IPS-NIHi11 (cell line): ENCODE data around the gene RXFP4.

ENCODE experiments used
- DNase-seq: peaks from one replicate; pipeline ENCODE4 v3.0.0; 2012; ENCODE audit warnings: mixed read lengths, low spot score

The RXFP4 gene

GRCh38 chr1:155960081-155960745 lies 18.8 kb downstream of the RXFP4 start:
- no peak for DNase-seq

DNA sequence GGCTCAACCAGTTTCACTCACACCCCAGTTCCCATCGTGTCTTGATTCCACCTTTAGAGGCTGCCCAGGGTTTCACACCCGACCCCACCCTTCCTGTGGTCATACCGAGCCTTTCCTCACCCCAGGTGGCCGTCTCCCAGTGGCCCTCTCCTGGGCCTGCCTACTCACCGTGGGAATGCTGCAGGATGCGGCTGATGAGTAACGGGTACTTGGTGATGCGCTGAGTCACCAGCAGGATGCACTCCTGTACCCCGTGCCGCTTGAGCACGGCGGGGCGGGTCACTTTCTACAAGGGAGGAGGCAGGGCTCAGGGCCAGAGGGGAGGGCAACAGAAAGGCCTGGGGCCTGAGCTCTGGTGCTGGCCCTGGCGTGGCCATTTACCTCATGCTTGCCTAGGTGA lies 20.5 kb downstream of the RXFP4 start:
- DNase-seq: peak; percentile 58

GRCh38 chr1:155962599-155963211 lies 21.3 kb downstream of the RXFP4 start:
- no peak for DNase-seq

- DNase-seq: no peak
Measured at GRCh38 chr1:155964193-155964592, 22.8 kb downstream of the RXFP4 start.

- no peak for DNase-seq
Measured at GRCh38 chr1:155966135-155966534, 24.7 kb downstream of the RXFP4 start.

- DNase-seq: no peak
Measured at GRCh38 chr1:155966750-155967149, 25.3 kb downstream of the RXFP4 start.

- DNase-seq: no peak
Measured at GRCh38 chr1:155967341-155968050, 26.1 kb downstream of the RXFP4 start.

GRCh38 chr1:155968051-155968400 lies 26.6 kb downstream of the RXFP4 start:
- no peak for DNase-seq

GRCh38 chr1:155968670-155969069 lies 27.2 kb downstream of the RXFP4 start:
- no peak for DNase-seq

- no peak for DNase-seq
Measured at GRCh38 chr1:155969377-155969791, 27.9 kb downstream of the RXFP4 start.

DNA sequence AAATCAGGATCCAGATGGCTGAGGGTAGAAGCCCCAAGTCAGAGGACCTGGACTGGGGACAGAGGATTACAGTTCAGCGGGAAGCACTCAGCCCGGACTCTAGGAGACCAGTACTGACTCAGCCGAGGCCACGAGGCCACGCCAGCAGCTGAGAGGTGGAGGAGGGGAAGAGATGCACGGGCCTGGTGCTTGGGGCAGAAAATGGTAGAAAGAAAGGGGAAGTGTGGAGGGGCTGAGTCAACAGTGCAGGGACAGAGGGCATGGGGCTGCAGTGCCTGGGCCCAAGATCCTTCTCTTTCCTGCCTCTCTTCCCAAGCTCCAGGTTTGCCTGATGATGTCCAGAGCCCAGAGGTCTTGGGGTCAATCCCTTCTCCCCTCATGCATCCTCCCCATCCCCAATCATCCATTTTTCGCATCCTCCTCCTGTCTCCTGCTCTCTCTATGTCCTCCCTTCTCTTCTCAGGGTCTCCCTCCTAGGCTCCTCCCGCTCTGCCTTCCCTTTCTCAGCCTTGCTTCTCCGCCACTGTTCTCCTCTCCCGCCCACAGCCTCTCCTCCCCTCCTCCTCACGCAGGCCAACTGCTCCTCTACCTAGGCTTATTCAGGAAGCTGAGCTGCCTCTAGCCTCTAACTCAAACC lies 29.2 kb downstream of the RXFP4 start:
- no peak for DNase-seq

DNA sequence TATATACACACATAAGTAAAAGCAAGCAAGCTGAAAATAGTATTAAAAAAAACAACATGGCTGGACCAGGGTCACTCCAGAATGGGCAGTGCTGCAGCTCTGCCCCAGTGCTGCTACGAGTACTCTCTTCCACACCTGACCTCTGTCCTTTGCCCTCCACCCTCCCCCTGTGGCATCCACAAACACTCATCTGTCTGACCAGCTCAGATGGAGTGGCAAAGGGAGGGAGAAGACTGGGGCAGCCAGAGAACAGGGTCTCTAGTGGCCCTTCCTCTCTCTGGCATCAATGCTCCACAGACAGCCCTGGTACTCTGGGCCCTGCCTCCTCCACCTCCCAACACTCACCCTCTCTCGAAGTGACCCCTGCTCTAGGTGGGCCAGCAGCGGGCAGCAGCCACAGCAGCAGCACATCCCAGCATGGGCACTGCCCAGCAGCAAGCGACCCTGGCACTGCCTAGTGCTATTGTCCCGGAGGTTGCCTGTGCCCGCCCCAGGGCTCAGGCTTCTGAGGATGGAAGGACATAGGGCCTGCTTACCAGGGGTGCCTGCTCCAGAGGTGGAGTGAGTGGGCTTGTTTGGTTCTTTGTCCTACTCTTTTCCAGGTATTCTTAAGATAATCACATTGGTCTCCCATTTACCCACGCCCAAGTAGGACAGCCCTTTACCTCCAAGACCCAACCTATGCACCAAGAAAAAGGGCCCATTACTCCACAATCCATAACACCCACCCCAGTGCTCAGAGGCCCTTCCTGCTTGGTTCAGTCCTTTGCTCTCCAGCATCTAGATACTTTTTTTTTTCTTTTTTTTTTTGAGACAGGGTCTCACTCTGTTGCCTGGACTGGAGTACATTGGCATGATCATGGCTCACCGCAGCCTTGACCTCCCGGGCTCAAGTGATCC lies 30.7 kb downstream of the RXFP4 start:
- no peak for DNase-seq

- no peak for DNase-seq
Measured at GRCh38 chr1:155973723-155974122, 32.3 kb downstream of the RXFP4 start.

GRCh38 chr1:155974208-155975115 lies 33.0 kb downstream of the RXFP4 start:
- DNase-seq: no peak

GRCh38 chr1:155975375-155976061 lies 34.1 kb downstream of the RXFP4 start:
- DNase-seq: no peak

DNA sequence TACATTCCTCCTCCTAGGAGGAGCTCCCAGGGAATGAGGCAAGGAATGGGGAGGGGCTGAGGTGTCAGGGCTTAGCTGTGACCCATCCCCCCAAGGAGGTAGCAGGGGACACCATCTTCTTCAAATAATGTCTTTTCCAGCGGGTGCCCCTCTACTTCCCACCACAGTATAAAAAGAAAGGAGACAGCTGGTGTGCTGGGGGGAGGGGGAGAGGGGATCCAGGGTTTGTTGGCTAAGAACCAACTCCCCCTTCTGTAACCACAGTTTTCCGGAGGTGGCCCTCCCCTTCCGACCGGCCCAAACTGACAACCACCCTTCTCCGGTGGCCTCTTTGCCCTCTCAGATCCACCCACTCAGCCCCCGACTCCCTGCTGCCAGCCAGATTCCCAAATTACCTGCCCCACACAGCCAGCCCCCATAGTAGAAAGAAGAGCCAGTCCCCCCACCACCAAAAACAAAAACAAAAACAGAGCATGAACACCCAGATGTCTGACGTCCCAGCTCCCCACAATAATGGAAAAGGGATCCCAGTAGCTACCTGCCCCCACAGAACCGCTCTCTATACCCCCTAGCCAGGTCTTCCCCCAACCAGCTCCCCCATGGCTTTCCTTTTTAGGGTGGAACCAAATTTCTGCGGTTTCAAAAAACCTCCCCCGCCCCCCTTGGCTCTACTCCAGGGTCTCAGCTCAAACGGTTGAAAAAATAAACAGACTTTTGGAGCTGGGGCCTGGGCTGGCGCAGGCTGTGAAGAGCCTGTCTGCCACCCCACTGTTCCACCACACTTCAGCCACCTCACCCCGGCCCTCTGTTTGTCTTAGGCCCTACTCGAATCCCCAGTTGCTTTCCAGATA lies 34.8 kb downstream of the RXFP4 start:
- DNase-seq: peak; percentile 81

DNA sequence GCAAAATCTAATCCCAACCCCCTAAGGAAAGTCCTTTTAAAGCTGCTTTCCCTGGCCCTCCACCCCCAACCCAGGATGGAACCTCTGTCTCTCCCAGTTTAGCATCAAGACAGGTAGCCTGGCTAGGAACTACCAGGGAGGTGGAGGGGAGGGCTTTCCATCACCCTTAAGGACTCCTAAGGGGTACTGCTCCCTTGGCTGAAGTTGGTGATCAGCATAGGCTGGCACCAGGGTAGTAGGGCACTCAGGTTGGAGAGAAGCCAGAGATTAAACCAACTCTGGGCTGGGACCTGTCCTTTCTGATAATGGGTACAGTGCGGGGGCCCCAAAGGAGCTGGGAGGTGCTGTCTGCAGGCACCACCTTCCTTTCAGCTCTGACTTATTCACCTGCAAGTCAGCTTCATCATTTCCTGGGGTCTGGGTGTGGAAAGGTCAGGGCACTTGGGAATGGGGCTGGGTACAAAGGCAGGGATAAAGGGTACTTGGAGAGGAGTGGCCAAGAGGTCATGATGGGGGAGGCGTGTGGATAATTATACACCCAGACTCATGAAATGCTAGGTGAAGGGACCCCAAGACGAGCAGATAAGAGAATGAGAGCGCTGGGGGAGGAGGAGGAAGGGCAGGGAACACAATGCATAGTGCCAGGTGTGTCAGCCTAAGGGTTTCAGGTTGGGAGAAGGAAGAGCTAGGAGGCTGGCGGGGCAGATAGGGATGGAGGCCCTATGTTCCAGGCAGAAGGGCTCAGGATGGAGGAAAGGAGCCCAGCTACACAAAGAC lies 35.7 kb downstream of the RXFP4 start:
- no peak for DNase-seq

DNA sequence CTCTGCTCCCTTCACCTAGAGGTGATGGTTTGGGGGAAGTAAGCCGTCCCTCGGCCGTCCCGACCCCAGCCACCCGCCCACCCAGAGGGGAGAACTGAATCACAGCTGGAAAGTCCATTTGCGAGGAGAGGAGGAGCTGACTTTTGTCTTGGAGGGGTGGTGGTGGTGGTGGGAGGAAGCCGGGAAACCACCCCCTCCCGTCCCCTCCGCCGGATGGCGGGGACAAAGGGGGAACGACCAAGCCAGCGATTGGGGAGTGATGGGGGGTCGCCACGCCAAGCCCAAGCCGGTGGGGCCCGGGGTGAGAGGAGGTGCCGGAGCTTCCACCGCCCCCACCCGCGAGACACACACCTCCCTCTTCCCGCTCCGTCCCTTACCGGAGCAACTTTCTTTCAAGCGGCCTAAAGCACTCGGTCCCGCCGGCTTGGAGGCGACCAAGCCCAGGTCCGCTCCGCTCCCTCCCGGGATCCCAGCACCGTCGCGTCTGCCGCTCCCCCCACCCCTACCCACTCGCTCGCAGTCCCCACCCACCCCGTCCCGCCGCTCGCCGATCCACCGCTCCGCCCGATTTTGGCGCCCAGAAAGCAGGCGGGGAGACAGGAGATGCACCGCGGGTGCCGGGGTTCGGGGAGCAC lies 36.4 kb downstream of the RXFP4 start:
- DNase-seq: peak; percentile 69
